ENCODE data around the gene HM13. TPM values are rescaled to one million over a fixed set of nuclear protein-coding genes. Genes with fewer than 3 reads are reported as not detected.

Gene HM13
- total and polyA plus RNA-seq, 9 of the 15 experiments (the other 6 are each of a cell fraction or from before 2014, with no cell fraction given), result 7.7 to 136 (median 74.5) TPM

- TF ChIP-seq, protein P1, sequence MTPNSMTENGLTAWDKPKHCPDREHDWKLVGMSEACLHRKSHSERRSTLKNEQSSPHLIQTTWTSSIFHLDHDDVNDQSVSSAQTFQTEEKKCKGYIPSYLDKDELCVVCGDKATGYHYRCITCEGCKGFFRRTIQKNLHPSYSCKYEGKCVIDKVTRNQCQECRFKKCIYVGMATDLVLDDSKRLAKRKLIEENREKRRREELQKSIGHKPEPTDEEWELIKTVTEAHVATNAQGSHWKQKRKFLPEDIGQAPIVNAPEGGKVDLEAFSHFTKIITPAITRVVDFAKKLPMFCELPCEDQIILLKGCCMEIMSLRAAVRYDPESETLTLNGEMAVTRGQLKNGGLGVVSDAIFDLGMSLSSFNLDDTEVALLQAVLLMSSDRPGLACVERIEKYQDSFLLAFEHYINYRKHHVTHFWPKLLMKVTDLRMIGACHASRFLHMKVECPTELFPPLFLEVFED (CRISPR knock-in tag; conservative IDR thresholded peaks at IDR 0.05), result no peak
- TF ChIP-seq NELFE (IDR thresholded peaks at IDR 0.05; ENCODE audit: insufficient read depth, insufficient read length), result no peak
- TF ChIP-seq IFI16 (CRISPR knock-in tag; IDR thresholded peaks at IDR 0.05), result no peak
- TF ChIP-seq HMG20B (CRISPR knock-in tag; IDR thresholded peaks at IDR 0.05), result no peak
- TF ChIP-seq, protein P2, sequence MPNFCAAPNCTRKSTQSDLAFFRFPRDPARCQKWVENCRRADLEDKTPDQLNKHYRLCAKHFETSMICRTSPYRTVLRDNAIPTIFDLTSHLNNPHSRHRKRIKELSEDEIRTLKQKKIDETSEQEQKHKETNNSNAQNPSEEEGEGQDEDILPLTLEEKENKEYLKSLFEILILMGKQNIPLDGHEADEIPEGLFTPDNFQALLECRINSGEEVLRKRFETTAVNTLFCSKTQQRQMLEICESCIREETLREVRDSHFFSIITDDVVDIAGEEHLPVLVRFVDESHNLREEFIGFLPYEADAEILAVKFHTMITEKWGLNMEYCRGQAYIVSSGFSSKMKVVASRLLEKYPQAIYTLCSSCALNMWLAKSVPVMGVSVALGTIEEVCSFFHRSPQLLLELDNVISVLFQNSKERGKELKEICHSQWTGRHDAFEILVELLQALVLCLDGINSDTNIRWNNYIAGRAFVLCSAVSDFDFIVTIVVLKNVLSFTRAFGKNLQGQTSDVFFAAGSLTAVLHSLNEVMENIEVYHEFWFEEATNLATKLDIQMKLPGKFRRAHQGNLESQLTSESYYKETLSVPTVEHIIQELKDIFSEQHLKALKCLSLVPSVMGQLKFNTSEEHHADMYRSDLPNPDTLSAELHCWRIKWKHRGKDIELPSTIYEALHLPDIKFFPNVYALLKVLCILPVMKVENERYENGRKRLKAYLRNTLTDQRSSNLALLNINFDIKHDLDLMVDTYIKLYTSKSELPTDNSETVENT (CRISPR knock-in tag; IDR thresholded peaks at IDR 0.05), result no peak
- TF ChIP-seq RBM25 (IDR thresholded peaks at IDR 0.05; ENCODE audit: low read depth, low read length, severe bottlenecking), result peak; percentile 70
- no peak for TF ChIP-seq TCF15 (CRISPR knock-in tag; IDR thresholded peaks at IDR 0.05)
- TF ChIP-seq TBP (optimal IDR thresholded peaks at IDR 0.05; ENCODE audit: low read depth, low read length), result no peak
- TF ChIP-seq PHB (CRISPR knock-in tag; IDR thresholded peaks at IDR 0.05), result no peak
- no peak for TF ChIP-seq FOS (IDR thresholded peaks at IDR 0.05; ENCODE audit: extremely low read depth, insufficient read length)
- TF ChIP-seq ILF3 (IDR thresholded peaks at IDR 0.05; ENCODE audit: borderline replicate concordance), result no peak
Observed at GRCh38 chr20:31472395-31473330, 41.6 kb upstream of the HM13 start (continued).
